Coronary artery (tissue), 2 donors: ENCODE data around the gene GAS6.

Experiments
- DNase-seq: peaks from one replicate; pipeline ENCODE4 v3.0.0-alpha.2; 2017; ENCODE audit warnings: low spot score
- H3K27ac ChIP-seq, 2 donors: fragments of 200-600 bp; sonication (generic); one replicate each; pipeline ENCODE4 v1.5.1; 2016 to 2019
- H3K4me3 ChIP-seq: fragments of 200-600 bp; sonication (generic); 2 replicates; pipeline ENCODE4 v1.5.1; 2016; ENCODE audit warnings: mild to moderate bottlenecking, moderate library complexity
- TF ChIP-seq, protein P1 (sequence below): fragments of 200-600 bp; sonication (generic); IDR thresholded peaks from one replicate; pipeline ENCODE4 v1.5.1; 2019; ENCODE audit warnings: antibody characterized with exemption

The GAS6 gene

DNA sequence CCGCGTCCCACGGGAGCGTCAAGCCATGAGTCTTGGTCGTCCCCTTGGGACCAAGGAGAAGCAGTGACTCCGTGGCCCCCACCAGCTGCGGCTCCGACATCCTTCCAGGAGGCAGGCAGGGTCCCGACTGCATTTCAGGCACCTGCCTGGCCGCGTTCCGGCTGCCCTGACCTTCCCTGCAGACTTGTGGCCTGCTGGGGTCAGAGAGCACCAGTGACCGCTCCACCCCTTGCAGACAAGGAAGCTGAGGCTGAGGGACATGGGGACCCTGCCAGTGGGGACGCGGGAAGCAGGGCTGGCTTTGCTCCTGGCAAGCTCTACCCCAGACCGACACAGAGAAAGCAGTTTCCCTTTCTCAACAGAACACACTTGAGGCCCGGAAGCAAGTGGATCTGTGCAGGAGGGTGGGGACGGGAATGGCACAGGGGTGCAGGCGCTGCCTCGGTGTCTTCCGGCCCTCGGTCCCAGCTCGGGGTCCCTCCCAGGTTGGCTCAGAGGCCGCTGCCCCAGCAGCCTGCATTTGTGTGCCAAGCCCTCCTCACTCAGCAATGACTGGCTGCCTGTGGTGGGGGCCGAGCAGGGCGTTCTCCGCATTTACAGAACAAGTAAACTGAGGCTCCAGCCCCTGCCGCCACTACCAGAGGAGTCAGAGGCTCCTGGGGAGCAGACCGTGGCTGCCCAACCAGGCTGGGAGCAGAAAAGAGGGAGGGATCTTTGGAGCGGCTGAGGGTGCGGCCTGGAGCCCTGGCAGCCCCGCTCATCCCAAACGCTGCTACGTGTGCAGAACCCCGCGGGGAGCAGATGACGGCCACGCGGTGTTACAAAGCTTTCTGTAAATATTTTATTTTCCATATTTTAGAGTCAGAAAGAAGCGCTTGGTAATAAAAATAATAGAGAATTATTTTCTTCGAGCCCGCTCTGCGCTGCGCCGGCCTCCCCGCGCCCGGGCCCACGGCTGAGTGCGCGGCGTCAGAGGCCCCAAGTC is 43.9 kb downstream of the GAS6 start:
- Histone ChIP-seq H3K27ac (peak overlapping the region; percentile 71 to 87), H3K4me3 (peak overlapping the region; percentile 57)
- TF ChIP-seq, protein P1, sequence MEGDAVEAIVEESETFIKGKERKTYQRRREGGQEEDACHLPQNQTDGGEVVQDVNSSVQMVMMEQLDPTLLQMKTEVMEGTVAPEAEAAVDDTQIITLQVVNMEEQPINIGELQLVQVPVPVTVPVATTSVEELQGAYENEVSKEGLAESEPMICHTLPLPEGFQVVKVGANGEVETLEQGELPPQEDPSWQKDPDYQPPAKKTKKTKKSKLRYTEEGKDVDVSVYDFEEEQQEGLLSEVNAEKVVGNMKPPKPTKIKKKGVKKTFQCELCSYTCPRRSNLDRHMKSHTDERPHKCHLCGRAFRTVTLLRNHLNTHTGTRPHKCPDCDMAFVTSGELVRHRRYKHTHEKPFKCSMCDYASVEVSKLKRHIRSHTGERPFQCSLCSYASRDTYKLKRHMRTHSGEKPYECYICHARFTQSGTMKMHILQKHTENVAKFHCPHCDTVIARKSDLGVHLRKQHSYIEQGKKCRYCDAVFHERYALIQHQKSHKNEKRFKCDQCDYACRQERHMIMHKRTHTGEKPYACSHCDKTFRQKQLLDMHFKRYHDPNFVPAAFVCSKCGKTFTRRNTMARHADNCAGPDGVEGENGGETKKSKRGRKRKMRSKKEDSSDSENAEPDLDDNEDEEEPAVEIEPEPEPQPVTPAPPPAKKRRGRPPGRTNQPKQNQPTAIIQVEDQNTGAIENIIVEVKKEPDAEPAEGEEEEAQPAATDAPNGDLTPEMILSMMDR, result no peak
- no peak for DNase-seq

GRCh38 chr13:113819341-113819730 is 44.5 kb downstream of the GAS6 start:
- H3K27ac ChIP-seq, result peak overlapping the region in 1 of 2 donors; percentile 87
- H3K4me3 ChIP-seq, result no peak overlapping the region
- DNase-seq, result no peak
- TF ChIP-seq, protein P1, result no peak

- DNase-seq, result no peak
- H3K27ac ChIP-seq, result peak overlapping the region; percentile 54 to 83
- TF ChIP-seq, protein P1, result no peak
- no peak overlapping the region for H3K4me3 ChIP-seq
Observed at GRCh38 chr13:113818700-113819295, 45.1 kb downstream of the GAS6 start.

DNA sequence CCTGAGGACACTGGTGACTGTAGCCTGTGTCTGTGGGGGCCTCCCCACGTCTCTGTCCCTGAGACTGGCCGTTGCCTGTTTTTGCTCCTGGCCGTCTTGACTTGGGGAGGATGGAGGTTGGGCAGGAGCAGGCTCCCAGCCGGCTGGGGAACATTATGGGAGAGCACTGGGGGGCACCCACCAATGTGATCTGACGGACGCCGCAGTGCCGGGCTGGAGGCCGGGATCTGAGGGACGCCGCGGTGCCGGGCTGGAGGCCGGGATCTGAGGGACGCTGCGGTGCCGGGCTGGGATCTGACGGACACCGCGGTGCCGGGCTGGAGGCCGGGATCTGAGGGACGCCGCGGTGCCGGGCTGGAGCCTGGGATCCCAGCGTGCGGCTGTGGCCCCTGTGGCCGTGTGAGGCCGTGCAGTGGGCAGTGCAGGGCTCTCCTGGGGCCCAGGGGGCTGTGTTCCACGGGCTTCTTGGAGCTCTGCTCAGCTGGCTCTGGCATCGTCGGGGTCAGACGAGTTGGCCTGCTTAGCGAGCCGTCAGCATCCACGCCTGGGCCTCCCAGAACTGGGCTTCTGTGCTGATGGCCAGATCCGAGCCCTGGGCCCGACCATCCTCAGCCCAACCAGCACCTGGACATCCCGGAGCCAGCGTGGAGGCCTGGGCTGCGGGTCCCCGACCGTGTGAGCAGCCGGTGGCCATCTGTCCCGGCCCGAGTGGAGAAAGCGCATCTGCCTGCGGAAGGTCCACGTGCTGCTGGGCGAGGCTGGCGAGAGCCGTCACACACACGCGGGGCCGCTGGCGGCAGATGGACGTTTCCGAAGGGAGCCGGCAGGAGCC is 45.8 kb downstream of the GAS6 start:
- TF ChIP-seq, protein P1, result no peak
- DNase-seq, result no peak
- H3K4me3 ChIP-seq, result no peak overlapping the region
- peak overlapping the region; percentile 54 to 83 for H3K27ac ChIP-seq

- TF ChIP-seq, protein P1, result peak; percentile 67
- peak overlapping the region; percentile 54 to 83 for H3K27ac ChIP-seq
- no peak overlapping the region for H3K4me3 ChIP-seq
- peak; percentile 91 for DNase-seq
Observed at GRCh38 chr13:113816946-113817859, 46.7 kb downstream of the GAS6 start.
